Superior temporal gyrus (tissue), 1 donor: ENCODE measurements around the gene CST7.
"Not testable (repeated sequence)": the region's sequence is repeated elsewhere in the genome, so short reads cannot be mapped to it uniquely, and the experiment has no call there.

Experiments
- DNase-seq: peaks from one replicate; pipeline ENCODE4 v3.0.0-alpha.2; 2016; ENCODE audit errors: extremely low spot score

CST7 gene

DNA sequence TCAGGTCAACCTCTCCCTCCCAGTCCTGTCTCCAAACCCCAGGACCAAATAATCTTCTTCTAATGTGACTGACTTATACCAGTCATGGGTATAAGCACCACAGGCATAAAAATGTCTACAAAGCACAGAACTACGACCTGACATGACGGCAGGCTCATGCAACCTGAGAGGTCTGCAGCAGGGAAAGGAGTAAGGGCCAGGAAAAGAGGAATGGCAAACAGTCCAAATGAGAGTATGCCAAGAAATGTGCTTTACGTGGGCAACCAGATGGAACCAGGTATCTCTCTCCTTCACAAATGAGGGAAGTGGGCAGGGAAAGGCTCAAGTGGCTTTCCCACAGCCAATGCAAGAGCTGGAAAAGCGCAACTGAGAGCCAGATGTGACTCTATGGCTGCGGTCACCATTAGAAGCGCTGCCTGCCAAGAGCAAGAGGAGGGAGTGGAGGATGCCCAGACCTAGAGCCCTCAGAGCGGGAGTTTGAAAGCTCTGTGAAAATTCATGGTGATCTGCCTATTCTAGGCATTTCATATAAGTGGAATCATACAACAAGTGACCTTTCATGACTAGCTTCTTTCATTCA is 37.5 kb downstream of the CST7 start:
- no peak for DNase-seq

GRCh38 chr20:24987244-24987643 is 38.2 kb downstream of the CST7 start:
- DNase-seq = no peak

DNA sequence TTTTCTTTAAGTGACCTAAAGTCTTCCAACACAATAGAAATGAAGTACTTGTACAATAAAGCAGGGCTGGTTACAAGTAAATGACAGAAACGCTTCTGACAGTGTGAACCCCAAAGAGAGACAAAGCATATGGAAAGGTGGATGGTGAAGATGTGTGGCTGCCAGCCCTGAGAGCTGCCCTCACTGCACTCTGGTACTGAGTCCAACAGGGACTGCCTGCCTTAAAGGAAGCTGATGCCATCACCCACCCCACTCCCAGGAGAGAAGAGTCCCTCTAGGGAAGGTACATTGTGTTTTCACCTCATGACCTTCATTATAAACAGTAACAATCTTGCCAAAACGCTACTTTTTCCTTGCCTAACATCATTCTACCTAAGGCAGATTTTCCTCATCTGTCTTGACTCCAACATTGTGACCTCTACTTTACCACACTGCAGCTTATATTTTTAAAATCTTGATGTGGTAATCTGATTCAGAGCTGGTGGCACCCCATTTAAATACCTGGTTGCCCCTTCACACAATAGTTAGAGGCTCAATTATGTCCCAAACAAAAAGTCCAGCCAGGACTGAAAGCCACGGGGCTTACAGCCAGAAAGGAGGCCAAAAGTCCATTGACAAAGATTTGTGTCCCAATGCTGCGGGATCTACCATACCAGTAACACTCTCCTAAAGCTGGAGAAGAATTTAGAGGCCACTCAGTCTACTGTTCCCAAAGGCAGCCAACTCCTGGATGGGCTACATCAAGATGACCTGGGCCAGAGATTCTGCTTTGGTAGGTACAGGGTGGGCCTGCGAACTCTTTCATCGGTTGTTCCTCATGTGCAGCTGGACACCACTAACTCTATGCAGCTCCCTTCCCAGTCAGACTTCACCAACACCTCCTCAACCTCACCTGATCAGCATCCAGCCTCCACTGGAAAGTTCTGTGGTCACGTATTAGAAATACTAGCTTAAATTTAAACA is 39.1 kb downstream of the CST7 start:
- DNase-seq = no peak

GRCh38 chr20:24989162-24989561 is 40.1 kb downstream of the CST7 start:
- no peak for DNase-seq

GRCh38 chr20:24990810-24991252 is 41.8 kb downstream of the CST7 start:
- no peak for DNase-seq

DNA sequence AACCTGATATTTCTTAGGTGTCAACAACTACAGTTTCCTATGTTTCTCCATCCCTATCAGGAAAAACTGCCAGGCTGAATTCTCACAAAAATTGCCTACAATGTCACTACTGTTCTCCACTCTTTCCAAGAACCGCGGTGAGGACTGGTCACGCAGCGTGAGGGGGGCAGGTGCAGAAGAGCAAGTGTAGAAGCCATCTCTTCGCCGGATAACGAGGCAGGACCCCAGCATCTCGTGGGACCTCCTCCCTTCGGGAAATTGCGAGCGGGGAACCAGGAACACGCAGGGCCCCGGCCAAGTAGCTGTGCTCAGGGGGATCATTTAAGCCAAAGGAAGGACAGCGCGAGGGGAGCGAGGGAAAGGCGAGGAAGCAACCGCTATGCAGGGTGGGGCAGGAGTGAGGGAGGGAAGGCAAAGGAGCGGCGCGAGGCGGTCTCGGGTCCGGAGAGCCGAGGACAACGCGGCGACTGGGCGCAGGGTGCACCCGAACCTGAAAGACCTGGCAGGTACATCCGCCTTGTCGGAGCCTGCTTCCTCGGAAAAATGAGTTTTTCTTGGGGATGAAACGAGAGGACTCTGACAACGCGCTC is 42.9 kb downstream of the CST7 start:
- DNase-seq = no peak

- DNase-seq = peak; percentile 98
Measured at GRCh38 chr20:24992487-24993205, 43.6 kb downstream of the CST7 start, which contains the start of gene APMAP. Gene APMAP, minus strand, starts transcription at chr20:24992751. Its CDS starts 63 bp downstream, at chr20:24992688.

DNA sequence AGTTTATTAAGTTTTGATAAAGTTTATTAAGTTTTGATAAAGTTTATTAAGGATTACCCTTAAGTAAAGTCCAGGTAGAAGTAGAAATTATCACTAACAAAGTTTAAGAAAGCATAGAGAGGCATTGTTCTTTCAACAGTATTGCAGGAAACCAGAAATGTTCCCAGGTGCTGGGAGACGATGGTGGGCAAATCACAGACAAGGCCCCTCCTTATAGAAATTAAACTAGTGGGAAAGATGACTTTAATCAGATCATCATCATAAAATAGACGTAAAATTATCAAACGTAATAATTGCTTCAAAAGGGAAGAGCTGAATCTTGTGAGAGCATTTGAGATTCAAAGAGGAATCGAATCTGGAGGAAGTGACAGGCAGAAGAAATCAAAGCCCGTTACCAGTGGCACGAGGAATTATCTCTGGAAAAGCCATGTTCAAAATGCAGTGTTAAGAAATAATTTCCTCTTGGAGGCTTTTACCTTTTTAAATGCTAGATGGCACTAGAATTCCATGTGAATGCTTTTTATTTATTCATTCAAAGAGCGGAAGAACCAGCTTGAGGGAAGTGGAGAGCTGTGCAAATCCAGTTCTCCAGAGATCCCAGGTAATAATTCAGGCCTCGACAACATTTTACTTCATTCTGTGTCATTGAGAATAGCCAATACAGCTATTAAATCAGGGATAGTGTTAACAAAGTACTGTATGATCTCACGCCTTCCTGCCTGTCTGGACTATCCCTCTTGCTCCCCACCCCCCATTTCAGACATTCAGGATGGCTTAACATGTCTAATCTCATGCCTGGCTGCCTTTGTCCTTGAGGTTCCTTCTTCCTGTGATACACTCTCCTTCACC is 44.5 kb downstream of the CST7 start:
- DNase-seq = peak; percentile 89

GRCh38 chr20:24994186-24994465 is 45.1 kb downstream of the CST7 start:
- no peak for DNase-seq

GRCh38 chr20:24994470-24995368 is 45.6 kb downstream of the CST7 start:
- peak; percentile 98 for DNase-seq

DNA sequence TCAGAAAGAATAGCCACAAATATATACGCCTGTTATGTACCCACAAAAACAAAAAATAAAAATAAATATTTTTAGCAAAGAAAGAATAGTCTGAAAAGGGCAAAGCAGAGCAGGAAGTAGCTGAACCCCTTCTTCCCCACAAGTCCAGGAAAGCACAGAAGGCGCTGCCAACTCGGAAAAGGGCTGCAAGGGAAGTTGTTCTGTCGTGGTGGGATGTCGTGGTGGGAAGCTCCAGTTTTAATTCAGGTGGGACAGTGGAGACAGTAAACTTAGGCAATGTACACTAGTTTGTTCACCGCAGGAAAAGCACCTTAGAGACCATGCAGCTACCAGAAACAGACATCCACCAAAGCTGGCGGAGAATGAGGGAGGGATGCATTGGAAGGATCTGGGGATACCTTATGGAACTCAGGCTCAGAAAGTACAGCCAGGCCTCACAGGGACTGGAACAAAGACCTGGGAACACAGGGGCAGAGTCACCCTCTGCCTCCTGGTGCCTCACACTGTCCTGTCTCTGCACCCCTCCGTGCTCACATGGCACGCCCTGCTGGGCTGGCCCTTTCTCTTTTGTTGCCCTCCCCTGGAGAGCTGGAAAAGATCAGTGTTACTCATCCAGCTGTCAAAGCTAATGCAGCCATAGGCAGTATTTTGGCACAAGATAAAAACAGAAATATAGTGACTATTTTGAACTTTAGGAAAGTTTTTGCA is 46.8 kb downstream of the CST7 start:
- DNase-seq = no peak

- no peak for DNase-seq
Measured at GRCh38 chr20:24996449-24997377, 47.6 kb downstream of the CST7 start.

DNA sequence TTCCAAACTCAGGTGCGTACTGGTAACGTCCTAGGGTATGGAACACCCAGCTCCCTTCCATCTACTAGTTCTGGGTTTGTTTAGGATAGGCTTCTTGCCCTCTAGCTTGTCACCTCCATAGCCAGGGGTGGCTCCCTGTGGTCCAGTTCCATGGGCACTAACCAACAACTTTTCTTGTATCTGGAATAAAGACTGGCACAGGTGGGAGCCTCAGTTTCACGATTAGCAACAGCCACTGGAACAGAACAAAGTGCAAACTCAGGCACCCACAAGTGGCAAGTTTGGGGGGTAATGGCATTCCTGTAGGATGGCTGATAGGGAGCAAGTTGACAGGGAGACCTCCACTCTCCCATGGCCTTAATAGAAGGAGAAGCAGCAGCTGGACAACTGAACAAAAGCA is 49.1 kb downstream of the CST7 start:
- no peak for DNase-seq

- no peak for DNase-seq
Measured at GRCh38 chr20:24998631-24999445, 49.8 kb downstream of the CST7 start.

DNA sequence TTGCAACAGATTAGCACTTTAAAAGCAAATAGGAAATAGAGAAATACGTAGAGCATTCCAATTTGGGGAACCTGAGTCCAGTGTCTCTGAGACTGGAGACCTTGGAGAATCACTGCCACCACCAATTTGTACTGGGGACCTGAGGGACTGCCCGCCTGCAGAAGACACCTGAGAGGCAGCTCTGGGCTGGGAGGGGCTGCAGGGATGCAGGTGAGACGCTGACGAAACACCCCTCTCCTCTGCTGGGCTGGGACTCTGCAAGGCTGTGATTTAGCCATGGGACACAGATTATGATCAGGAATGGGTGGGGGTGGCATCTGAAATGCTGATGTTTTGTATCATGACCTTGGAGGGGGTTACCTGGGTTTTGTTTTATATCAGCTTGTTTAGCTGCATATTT is 50.5 kb downstream of the CST7 start:
- DNase-seq = no peak

- no peak for DNase-seq
Measured at GRCh38 chr20:25000268-25000801, 51.3 kb downstream of the CST7 start.

- DNase-seq = not testable (repeated sequence)
Measured at GRCh38 chr20:25001323-25001722, 52.3 kb downstream of the CST7 start.
